ENCODE results near the gene NUPR1.
"Not testable (repeated sequence)": the region's sequence is repeated elsewhere in the genome, so short reads cannot be mapped to it uniquely, and the experiment has no call there.

GRCh38 chr16:28483361-28483760 lies 55.4 kb downstream of the NUPR1 start:
- TF ChIP-seq CTCF (IDR thresholded peaks at IDR 0.05); GATA3 (IDR thresholded peaks at IDR 0.05; ENCODE audit: borderline replicate concordance); CHD2 (IDR thresholded peaks at IDR 0.05; ENCODE audit: low read length, partially characterized antibody); MYC (IDR thresholded peaks at IDR 0.05; ENCODE audit: borderline replicate concordance, low read length); CEBPB (IDR thresholded peaks at IDR 0.05); POLR2A (IDR thresholded peaks at IDR 0.05; ENCODE audit: low read length): not testable (repeated sequence)

All from A549 (cell line).